Measurements from ENCODE around the gene DDHD1. TPM values are rescaled to one million over a fixed set of nuclear protein-coding genes. Genes with fewer than 3 reads are reported as not detected.

Gene DDHD1
- total RNA-seq, 1 experiment from 2014 or later, result 20.0 TPM

GRCh38 chr14:53034688-53035230 is 118.4 kb downstream of the DDHD1 start (continued):
- TF ChIP-seq ATF2 (CRISPR knock-in tag; IDR thresholded peaks at IDR 0.05; ENCODE audit: borderline replicate concordance, low read depth) (no peak), GRHL2 (CRISPR knock-in tag; IDR thresholded peaks at IDR 0.05; ENCODE audit: insufficient replicate concordance, severe bottlenecking) (no peak), NFYB (CRISPR knock-in tag; conservative IDR thresholded peaks at IDR 0.05; ENCODE audit: low read depth) (no peak), AFF4 (CRISPR knock-in tag; IDR thresholded peaks at IDR 0.05; ENCODE audit: borderline replicate concordance) (no peak), MYBL2 (CRISPR knock-in tag; IDR thresholded peaks at IDR 0.05) (no peak), ZSCAN18 (CRISPR knock-in tag; IDR thresholded peaks at IDR 0.05) (no peak), CREB1 (CRISPR knock-in tag; IDR thresholded peaks at IDR 0.05) (no peak), ARID4B (CRISPR knock-in tag; IDR thresholded peaks at IDR 0.05; ENCODE audit: borderline replicate concordance) (no peak), ZNF121 (CRISPR knock-in tag; IDR thresholded peaks at IDR 0.05) (no peak), ERG (CRISPR knock-in tag; IDR thresholded peaks at IDR 0.05) (no peak)

- no peaks in the 10 kb centered on the region for H3K27me3 Mint-ChIP-seq (ENCODE audit: low read depth)
- no peaks in the 10 kb centered on the region for H3K4me1 Mint-ChIP-seq
- DNase-seq (ENCODE audit: low spot score), result no peak
- TF ChIP-seq CREM (CRISPR knock-in tag; IDR thresholded peaks at IDR 0.05) (no peak), RELA (CRISPR knock-in tag; IDR thresholded peaks at IDR 0.05; ENCODE audit: borderline replicate concordance) (no peak), ESRRA (CRISPR knock-in tag; IDR thresholded peaks at IDR 0.05; ENCODE audit: borderline replicate concordance) (no peak), PRRX2 (CRISPR knock-in tag; IDR thresholded peaks at IDR 0.05) (no peak), ZNF423 (CRISPR knock-in tag; IDR thresholded peaks at IDR 0.05) (no peak), ZNF425 (CRISPR knock-in tag; conservative IDR thresholded peaks at IDR 0.05) (no peak), TP53 (CRISPR knock-in tag; IDR thresholded peaks at IDR 0.05) (no peak), NR2C2 (CRISPR knock-in tag; IDR thresholded peaks at IDR 0.05) (no peak), AR (CRISPR knock-in tag; IDR thresholded peaks at IDR 0.05) (no peak)
- ChIA-PET CTCF (interaction anchor here (1.1 kb wide), 1 partner anchor 20 kb away, joined by 3 read pairs; no protein-coding TSS in a partner anchor), POLR2A (no interaction called here)
- ATAC-seq, result no peak
- no peak overlapping the region for H3K27ac Mint-ChIP-seq
- H3K9me3 Mint-ChIP-seq, result peaks cover 6% of the 10 kb centered on the region; the same call in 1 of the 2 replicates
- H3K4me3 Mint-ChIP-seq, result no peak overlapping the region
- H3K36me3 Mint-ChIP-seq, result peaks cover 19% of the 10 kb centered on the region
Measured at GRCh38 chr14:53034036-53034435, 119.1 kb downstream of the DDHD1 start.
